ENCODE data around the gene CWF19L1.

Gene CWF19L1

GRCh38 chr10:100267239-100268104, at the start of gene CWF19L1:
TSS of gene CWF19L1 (minus strand) at chr10:100267638. CDS start at chr10:100267593, 45 bp downstream.
- TF ChIP-seq CTCF (IDR thresholded peaks at IDR 0.05; ENCODE audit: low read depth, low read length, missing control alignments) = no peak

GRCh38 chr10:100315615-100316014, 48.2 kb upstream of the CWF19L1 start:
- Histone ChIP-seq H3K4me3 (ENCODE audit: low read depth, low read length) (no peak overlapping the region), H3K27ac (no peak overlapping the region), H3K27me3 (replicated peaks) (peaks cover 12% of the 10 kb centered on the region), H3K36me3 (replicated peaks) (no peaks in the 10 kb centered on the region)
- no peak for TF ChIP-seq CTCF (IDR thresholded peaks at IDR 0.05; ENCODE audit: low read depth, low read length, missing control alignments)
- in situ Hi-C loops (cut with HindIII; ENCODE audit: low pct_ligation_motif_present, low sequenced_read_pairs) = no loop called here
- DNase-seq = no peak

More at GRCh38 chr10:100267239-100268104, at the start of gene CWF19L1:
- Histone ChIP-seq H3K27me3 (replicated peaks) (no peaks in the 10 kb centered on the region), H3K36me3 (replicated peaks) (no peaks in the 10 kb centered on the region), H3K4me3 (ENCODE audit: low read depth, low read length) (peak within 1 kb of the TSS; percentile 100), H3K27ac (peak within 1 kb of the TSS; percentile 63)
- in situ Hi-C loops (cut with HindIII; ENCODE audit: low pct_ligation_motif_present, low sequenced_read_pairs) = no loop called here
- peak; percentile 91 for DNase-seq

- Histone ChIP-seq H3K4me3 (ENCODE audit: low read depth, low read length) (no peak overlapping the region), H3K36me3 (replicated peaks) (no peaks in the 10 kb centered on the region), H3K27ac (no peak overlapping the region), H3K27me3 (replicated peaks) (peaks cover 12% of the 10 kb centered on the region)
- no peak for DNase-seq
- no peak for TF ChIP-seq CTCF (IDR thresholded peaks at IDR 0.05; ENCODE audit: low read depth, low read length, missing control alignments)
- in situ Hi-C loops (cut with HindIII; ENCODE audit: low pct_ligation_motif_present, low sequenced_read_pairs) = no loop called here
Measured at GRCh38 chr10:100311298-100311697, 43.9 kb upstream of the CWF19L1 start.

- no peak overlapping the region for H3K27ac ChIP-seq
- in situ Hi-C loops (cut with HindIII; ENCODE audit: low pct_ligation_motif_present, low sequenced_read_pairs) = no loop called here
- no peak overlapping the region for H3K4me3 ChIP-seq (ENCODE audit: low read depth, low read length)
- no peak for TF ChIP-seq CTCF (IDR thresholded peaks at IDR 0.05; ENCODE audit: low read depth, low read length, missing control alignments)
- peak; percentile 52 for DNase-seq
- peaks cover 8% of the 10 kb centered on the region for H3K27me3 ChIP-seq (replicated peaks)
- no peaks in the 10 kb centered on the region for H3K36me3 ChIP-seq (replicated peaks)
Measured at GRCh38 chr10:100307684-100308083, 40.2 kb upstream of the CWF19L1 start.

GRCh38 chr10:100306861-100307260, 39.4 kb upstream of the CWF19L1 start:
- no peaks in the 10 kb centered on the region for H3K36me3 ChIP-seq (replicated peaks)
- H3K27me3 ChIP-seq (replicated peaks) = peaks cover 5% of the 10 kb centered on the region
- in situ Hi-C loops (cut with HindIII; ENCODE audit: low pct_ligation_motif_present, low sequenced_read_pairs) = no loop called here
- no peak overlapping the region for H3K4me3 ChIP-seq (ENCODE audit: low read depth, low read length)
- H3K27ac ChIP-seq = no peak overlapping the region
- DNase-seq = no peak
- no peak for TF ChIP-seq CTCF (IDR thresholded peaks at IDR 0.05; ENCODE audit: low read depth, low read length, missing control alignments)

Data from brain microvascular endothelial cell (primary cell).